ENCODE measurements around the gene LRRC59.
"Not testable (repeated sequence)": the region's sequence is repeated elsewhere in the genome, so short reads cannot be mapped to it uniquely, and the experiment has no call there.

LRRC59 gene

GRCh38 chr17:50422738-50423137, 25.4 kb upstream of the LRRC59 start:
- no peak overlapping the region for H3K27ac ChIP-seq (replicated peaks)
- no peaks in the 10 kb centered on the region for H3K27me3 ChIP-seq (ENCODE audit: insufficient read depth, poor library complexity, severe bottlenecking)
- H3K4me3 ChIP-seq (replicated peaks; ENCODE audit: insufficient read depth, low read length) = no peak overlapping the region
- DNase-seq (ENCODE audit: low read depth in 1 of 2, low spot score in 1 of 2) = no peak
- TF ChIP-seq CTCF (IDR thresholded peaks at IDR 0.05; ENCODE audit: insufficient read depth, low read length) (no peak), SPI1 (IDR thresholded peaks at IDR 0.05; ENCODE audit: borderline replicate concordance, low read depth) (no peak), REST (IDR thresholded peaks at IDR 0.05; ENCODE audit: insufficient replicate concordance, low read depth) (no peak), GABPA (IDR thresholded peaks at IDR 0.05; ENCODE audit: low read depth) (no peak), POLR2AphosphoS5 (IDR thresholded peaks at IDR 0.05; ENCODE audit: low read depth) (no peak)

GRCh38 chr17:50421308-50422051, 24.2 kb upstream of the LRRC59 start:
- peak in 1 of 2 experiments; percentile 54 for DNase-seq (ENCODE audit: low read depth in 1 of 2, low spot score in 1 of 2)
- TF ChIP-seq REST (IDR thresholded peaks at IDR 0.05; ENCODE audit: insufficient replicate concordance, low read depth) (no peak), GABPA (IDR thresholded peaks at IDR 0.05; ENCODE audit: low read depth) (no peak; the same call in 1 of the 2 replicates), SPI1 (IDR thresholded peaks at IDR 0.05; ENCODE audit: borderline replicate concordance, low read depth) (peak; percentile 34; the same call in 1 of the 2 replicates)
- Histone ChIP-seq H3K4me3 (replicated peaks; ENCODE audit: insufficient read depth, low read length) (peak overlapping the region; percentile 7), H3K27ac (replicated peaks) (peak overlapping the region; percentile 57), H3K27me3 (ENCODE audit: insufficient read depth, poor library complexity, severe bottlenecking) (no peaks in the 10 kb centered on the region)

GRCh38 chr17:50420419-50421112, 23.2 kb upstream of the LRRC59 start:
- no peak for DNase-seq (ENCODE audit: low read depth in 1 of 2, low spot score in 1 of 2)
- Histone ChIP-seq H3K27ac (replicated peaks) (0 out of 2 replicates have a peak overlapping the region, but pooled peaks have one; percentile 15), H3K4me3 (replicated peaks; ENCODE audit: insufficient read depth, low read length) (no peak overlapping the region), H3K27me3 (ENCODE audit: insufficient read depth, poor library complexity, severe bottlenecking) (no peaks in the 10 kb centered on the region)
- TF ChIP-seq POLR2AphosphoS5 (IDR thresholded peaks at IDR 0.05; ENCODE audit: low read depth) = no peak
- TF ChIP-seq REST (IDR thresholded peaks at IDR 0.05; ENCODE audit: insufficient replicate concordance, low read depth) = no peak
- no peak for TF ChIP-seq CTCF (IDR thresholded peaks at IDR 0.05; ENCODE audit: insufficient read depth, low read length)
- no peak for TF ChIP-seq SPI1 (IDR thresholded peaks at IDR 0.05; ENCODE audit: borderline replicate concordance, low read depth)

GRCh38 chr17:50419577-50419976, 22.3 kb upstream of the LRRC59 start:
- not testable (repeated sequence) for H3K27me3 ChIP-seq (ENCODE audit: insufficient read depth, poor library complexity, severe bottlenecking); H3K4me3 ChIP-seq (replicated peaks; ENCODE audit: insufficient read depth, low read length); DNase-seq (ENCODE audit: low read depth in 1 of 2, low spot score in 1 of 2); H3K27ac ChIP-seq (replicated peaks)

All from HL-60 (cell line).